ENCODE data around the gene MAP3K1.

GRCh38 chr5:56791396-56791795 lies 24.0 kb upstream of the MAP3K1 start:
- no peak for TF ChIP-seq EP300 (IDR thresholded peaks at IDR 0.05)
- no peak for TF ChIP-seq POLR2A (IDR thresholded peaks at IDR 0.05)
